Measurements from ENCODE around the gene UHMK1.
A peak's percentile ranks its signal among the peaks of the same experiment; 100 is the strongest.
"Not testable (repeated sequence)": the region's sequence is repeated elsewhere in the genome, so short reads cannot be mapped to it uniquely, and the experiment has no call there.

UHMK1 gene

DNA sequence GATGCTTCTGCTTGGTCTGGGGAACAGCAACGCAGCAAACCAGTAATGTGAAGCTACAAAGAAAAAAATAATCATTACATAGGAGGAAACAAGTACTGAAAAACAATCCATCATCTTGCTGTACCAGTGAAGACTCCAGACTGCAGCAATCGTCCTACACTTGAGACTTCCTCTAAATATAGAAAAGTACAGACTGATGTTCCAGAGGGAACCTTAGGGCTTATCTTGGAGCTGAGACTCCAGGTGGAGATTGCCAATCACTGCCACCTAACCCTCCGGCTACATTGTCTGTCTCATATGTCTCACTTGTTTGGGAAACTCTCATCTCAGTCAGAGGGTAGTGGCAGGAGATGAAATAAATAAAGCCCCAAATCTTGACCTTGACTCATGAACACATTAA lies 9.4 kb upstream of the UHMK1 start:
- no peaks in the 10 kb centered on the region for H3K36me3 Mint-ChIP-seq (ENCODE audit: low read depth)
- H3K27me3 Mint-ChIP-seq (ENCODE audit: low read depth): peaks cover 29% of the 10 kb centered on the region
- no peak overlapping the region for H3K4me3 Mint-ChIP-seq
- H3K4me1 Mint-ChIP-seq (ENCODE audit: low read depth): no peaks in the 10 kb centered on the region
- no peaks in the 10 kb centered on the region for H3K9me3 Mint-ChIP-seq
- H3K27ac Mint-ChIP-seq: no peak overlapping the region

DNA sequence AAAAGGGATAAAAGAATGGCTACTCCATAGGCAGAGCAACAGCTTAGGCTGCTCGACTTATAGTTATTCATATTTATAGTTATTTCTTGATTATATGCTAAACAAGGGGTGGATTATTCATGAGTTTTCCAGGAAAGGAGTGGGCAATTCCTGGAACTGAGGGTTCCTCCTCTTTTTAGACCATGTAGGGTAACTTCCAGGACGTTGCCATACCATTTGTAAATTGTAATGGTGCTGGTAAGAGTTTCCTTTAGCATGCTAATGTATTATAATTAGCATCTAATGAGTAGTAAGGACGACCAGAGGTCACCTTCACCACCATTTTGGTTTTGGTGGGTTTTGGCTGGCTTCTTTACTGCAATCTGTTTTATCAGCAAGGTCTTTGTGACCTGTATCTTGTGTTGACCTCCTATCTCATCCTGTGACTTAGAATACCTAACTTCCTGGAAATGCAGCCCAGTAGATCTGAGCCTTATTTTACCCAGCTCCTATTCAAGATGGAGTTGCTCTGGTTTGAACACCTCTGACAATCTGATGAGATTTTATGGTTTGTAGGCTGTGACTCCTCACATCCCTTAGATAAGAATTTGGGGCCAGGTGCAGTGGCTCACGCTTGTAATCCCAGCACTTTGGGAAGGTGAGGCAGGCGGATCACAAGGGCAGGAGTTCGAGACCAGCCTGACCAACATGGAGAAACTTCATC lies 1.9 kb upstream of the UHMK1 start:
- not testable (repeated sequence) for H3K27me3 Mint-ChIP-seq (ENCODE audit: low read depth); H3K36me3 Mint-ChIP-seq (ENCODE audit: low read depth); H3K9me3 Mint-ChIP-seq; H3K27ac Mint-ChIP-seq; H3K4me3 Mint-ChIP-seq
- H3K4me1 Mint-ChIP-seq (ENCODE audit: low read depth): peaks cover 26% of the 10 kb centered on the region

DNA sequence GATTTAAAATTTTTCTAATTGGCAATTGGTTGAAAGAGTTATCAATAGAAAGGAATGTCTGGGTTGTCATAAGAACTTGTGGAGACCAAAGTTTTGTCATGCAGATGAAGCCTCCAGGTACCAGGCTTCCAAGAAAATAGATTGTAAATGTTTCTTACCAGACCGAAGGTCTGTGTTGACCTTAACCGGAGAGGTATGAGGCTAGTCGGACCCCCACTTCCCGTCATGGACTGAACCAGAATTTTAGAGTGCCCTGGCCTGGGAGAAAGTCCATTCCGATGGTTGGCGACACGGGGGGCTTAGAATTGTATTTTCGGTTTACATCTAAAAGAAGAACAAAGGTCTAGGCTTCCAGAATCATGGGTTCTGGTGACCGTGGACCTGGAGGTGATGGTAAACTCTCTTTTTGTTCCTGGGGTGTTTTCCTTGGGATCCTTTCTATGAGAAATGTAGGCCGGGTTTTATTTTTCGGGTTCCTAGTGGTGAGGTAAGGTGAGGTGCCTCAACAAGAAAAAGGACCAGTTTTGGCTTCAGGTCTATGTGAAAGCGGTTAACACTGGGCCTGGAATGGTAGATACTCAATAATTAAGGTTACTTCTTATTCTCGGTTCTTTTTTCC lies 405 bp upstream of the UHMK1 start:
- Mint-ChIP-seq H3K9me3 (no peaks in the 10 kb centered on the region), H3K27me3 (ENCODE audit: low read depth) (peaks cover 4% of the 10 kb centered on the region), H3K4me3 (peak overlapping the region; percentile 97), H3K36me3 (ENCODE audit: low read depth) (peaks cover 13% of the 10 kb centered on the region), H3K4me1 (ENCODE audit: low read depth) (peaks cover 32% of the 10 kb centered on the region), H3K27ac (peak overlapping the region; percentile 95)

DNA sequence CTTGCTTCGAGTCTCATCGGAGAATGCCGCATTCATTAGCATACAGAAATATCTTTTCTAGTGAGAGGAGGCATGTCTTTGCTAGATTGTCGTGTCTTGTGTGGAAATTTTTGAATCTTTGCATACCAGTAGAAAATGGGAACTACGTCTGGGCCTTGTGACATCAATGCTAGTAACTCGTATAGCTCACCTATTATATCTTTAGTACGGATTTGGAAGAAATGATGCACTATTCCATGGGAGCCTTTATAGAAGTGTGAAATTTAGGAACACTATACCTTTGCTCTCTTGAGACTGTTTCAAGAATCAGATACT lies 835 bp downstream of the UHMK1 start:
- peak overlapping the region; percentile 97 for H3K4me3 Mint-ChIP-seq

DNA sequence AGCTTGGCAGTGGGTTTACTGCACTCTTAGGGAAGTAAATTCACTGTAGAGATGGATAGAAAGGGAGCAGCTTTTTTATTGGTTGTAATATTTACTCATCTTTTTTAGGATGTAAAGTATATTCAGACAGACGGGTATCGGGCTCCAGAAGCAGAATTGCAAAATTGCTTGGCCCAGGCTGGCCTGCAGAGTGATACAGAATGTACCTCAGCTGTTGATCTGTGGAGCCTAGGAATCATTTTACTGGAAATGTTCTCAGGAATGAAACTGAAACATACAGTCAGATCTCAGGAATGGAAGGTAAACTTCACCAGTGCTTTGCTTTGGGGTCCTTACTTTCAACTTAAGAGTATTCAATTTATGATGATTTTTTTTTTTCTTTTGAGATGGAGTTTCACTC lies 3.2 kb downstream of the UHMK1 start:
- Mint-ChIP-seq H3K4me1 (ENCODE audit: low read depth) (peaks cover 35% of the 10 kb centered on the region), H3K9me3 (no peaks in the 10 kb centered on the region), H3K4me3 (no peak overlapping the region), H3K27me3 (ENCODE audit: low read depth) (no peaks in the 10 kb centered on the region), H3K36me3 (ENCODE audit: low read depth) (peaks cover 22% of the 10 kb centered on the region), H3K27ac (no peak overlapping the region)

More for the DNA sequence above, 835 bp downstream of the UHMK1 start:
- Mint-ChIP-seq H3K27me3 (ENCODE audit: low read depth) (no peaks in the 10 kb centered on the region), H3K27ac (peak overlapping the region; percentile 95), H3K9me3 (no peaks in the 10 kb centered on the region), H3K4me1 (ENCODE audit: low read depth) (peaks cover 35% of the 10 kb centered on the region), H3K36me3 (ENCODE audit: low read depth) (peaks cover 20% of the 10 kb centered on the region)

DNA sequence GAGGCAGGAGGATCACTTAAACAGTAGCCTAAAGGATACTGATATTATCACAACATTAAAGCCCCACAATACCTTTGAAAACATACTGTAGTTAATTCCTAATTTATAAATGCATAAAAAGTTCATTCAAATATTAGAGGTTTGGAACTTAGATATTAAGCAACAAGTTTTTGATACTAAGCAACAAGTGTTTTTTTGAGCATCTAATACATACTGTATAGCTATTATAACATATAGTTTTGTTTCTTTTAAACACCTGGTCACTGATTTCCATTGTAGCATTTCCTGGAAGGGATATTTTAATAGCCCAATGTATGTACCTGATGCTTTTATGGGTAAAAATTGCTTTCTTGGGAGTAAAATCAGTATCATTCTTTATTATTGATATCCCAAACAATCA lies 4.5 kb downstream of the UHMK1 start:
- H3K4me1 Mint-ChIP-seq (ENCODE audit: low read depth): peaks cover 31% of the 10 kb centered on the region
- H3K36me3 Mint-ChIP-seq (ENCODE audit: low read depth): peaks cover 22% of the 10 kb centered on the region
- no peaks in the 10 kb centered on the region for H3K9me3 Mint-ChIP-seq
- H3K4me3 Mint-ChIP-seq: no peak overlapping the region
- no peak overlapping the region for H3K27ac Mint-ChIP-seq
- H3K27me3 Mint-ChIP-seq (ENCODE audit: low read depth): no peaks in the 10 kb centered on the region

DNA sequence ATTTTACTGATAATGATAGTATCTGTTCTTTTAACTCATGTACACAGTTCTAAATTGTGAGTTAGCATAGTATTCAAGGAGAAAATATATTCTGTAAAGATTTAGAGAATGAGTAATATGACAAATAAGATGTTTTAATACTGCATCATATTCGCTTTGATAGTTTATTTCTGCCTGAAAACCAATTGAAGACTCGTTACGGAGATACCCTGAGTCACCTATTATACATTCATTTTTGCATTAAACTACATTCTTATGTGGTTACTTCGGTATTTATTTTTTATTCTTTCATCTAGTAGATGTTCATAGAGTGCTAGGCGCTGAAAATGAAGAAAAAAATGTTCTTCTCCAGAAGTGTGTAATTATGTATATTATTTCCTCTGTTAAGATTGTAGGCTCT lies 5.3 kb downstream of the UHMK1 start:
- H3K4me3 Mint-ChIP-seq: no peak overlapping the region
- peaks cover 25% of the 10 kb centered on the region for H3K36me3 Mint-ChIP-seq (ENCODE audit: low read depth)
- no peak overlapping the region for H3K27ac Mint-ChIP-seq
- H3K9me3 Mint-ChIP-seq: no peaks in the 10 kb centered on the region
- no peaks in the 10 kb centered on the region for H3K27me3 Mint-ChIP-seq (ENCODE audit: low read depth)
- peaks cover 29% of the 10 kb centered on the region for H3K4me1 Mint-ChIP-seq (ENCODE audit: low read depth)

DNA sequence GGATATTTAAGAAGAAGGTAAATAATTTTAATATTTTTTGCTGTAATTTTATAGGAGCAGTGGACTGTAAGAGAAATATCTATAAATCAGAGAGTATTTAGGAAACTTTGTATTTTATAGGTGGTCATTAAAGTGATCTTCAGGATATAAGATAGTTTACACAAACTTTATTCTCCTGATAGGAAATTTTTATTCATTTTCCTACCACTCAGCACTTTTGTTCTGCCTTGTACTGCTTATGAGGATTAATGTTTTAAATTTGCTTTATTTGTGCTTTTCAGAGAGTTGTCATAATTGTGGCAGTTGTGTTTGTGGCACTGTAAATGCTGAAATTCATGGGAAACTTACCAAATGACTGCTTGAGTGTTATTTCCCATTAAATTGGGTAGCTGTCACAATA lies 29.7 kb downstream of the UHMK1 start:
- no peaks in the 10 kb centered on the region for H3K4me1 Mint-ChIP-seq (ENCODE audit: low read depth)

DNA sequence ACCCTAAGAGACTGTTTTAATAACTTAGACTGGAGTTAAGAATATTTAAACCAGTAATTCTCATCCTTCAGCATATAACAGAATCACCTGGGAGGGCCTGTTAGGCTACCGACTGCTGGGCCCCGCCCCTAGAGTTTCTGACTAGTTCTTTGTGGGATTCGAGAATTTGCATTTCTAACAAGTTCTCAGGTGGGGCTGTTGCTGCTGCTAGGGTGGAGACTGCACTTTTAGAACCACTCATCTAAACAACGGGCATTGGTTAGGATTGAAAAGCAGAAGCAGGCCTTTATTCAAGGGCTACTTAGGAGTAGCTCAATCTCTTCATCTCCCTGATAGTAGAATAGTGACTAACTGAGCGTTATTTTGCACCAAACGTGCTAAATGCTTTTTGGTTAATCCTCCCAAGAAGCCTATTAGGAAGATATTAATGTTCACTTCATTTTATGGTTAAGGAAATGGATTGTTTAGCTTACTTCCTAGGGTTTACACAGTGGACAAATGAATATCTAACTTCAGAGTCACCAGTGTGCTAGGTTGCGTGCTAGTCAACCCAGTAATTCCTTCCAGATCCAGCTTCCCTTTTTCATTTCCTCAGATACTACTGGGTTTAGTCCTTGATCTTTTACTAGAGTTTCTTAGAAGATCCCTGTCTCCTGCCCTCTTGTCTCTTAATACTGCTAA lies 32.8 kb downstream of the UHMK1 start:
- H3K4me3 Mint-ChIP-seq: no peak overlapping the region
- H3K36me3 Mint-ChIP-seq (ENCODE audit: low read depth): peaks cover 21% of the 10 kb centered on the region
- no peaks in the 10 kb centered on the region for H3K9me3 Mint-ChIP-seq
- no peaks in the 10 kb centered on the region for H3K27me3 Mint-ChIP-seq (ENCODE audit: low read depth)
- H3K4me1 Mint-ChIP-seq (ENCODE audit: low read depth): no peaks in the 10 kb centered on the region
- no peak overlapping the region for H3K27ac Mint-ChIP-seq

More for the DNA sequence above, 29.7 kb downstream of the UHMK1 start:
- Mint-ChIP-seq H3K27me3 (ENCODE audit: low read depth) (no peaks in the 10 kb centered on the region), H3K4me3 (no peak overlapping the region), H3K9me3 (no peaks in the 10 kb centered on the region), H3K36me3 (ENCODE audit: low read depth) (peaks cover 36% of the 10 kb centered on the region), H3K27ac (no peak overlapping the region)

DNA sequence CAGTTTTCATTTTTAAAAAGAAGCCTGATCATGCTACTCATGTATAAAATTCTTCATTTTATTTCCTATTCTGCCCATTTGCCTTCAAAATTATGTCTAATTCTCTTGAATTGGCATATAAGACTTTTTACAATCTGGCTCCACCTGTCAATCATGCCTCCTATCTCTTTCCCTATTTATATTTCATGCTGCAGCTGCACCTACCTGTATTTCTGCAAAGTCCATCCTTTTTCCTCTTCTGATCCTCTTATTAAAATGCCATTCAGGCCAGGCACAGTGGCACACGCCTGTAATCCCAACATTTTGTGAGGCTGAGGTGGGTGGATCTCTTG lies 33.3 kb downstream of the UHMK1 start:
- H3K27ac Mint-ChIP-seq: no peak overlapping the region
- peaks cover 19% of the 10 kb centered on the region for H3K36me3 Mint-ChIP-seq (ENCODE audit: low read depth)
- H3K4me3 Mint-ChIP-seq: no peak overlapping the region

DNA sequence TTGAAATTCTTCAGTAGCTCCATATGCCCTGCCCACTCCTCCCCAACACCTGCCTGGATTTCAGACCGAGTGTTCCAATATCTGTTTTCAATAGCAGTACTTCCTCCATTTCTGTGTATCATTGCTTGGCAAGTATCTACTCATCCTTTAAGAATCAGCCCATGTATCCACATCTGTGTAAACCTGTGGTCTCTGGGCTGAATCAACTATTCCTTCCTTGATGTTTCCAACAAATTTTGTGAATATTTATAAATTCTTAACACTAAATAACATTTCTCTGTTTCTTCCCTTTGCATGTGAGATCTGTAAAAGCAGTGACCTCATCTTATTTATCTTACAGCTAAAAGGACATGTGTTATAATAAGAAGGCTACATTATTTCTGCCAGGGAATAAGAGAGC lies 37.9 kb downstream of the UHMK1 start:
- no peaks in the 10 kb centered on the region for H3K9me3 Mint-ChIP-seq
- no peak overlapping the region for H3K27ac Mint-ChIP-seq
- no peak overlapping the region for H3K4me3 Mint-ChIP-seq
- H3K36me3 Mint-ChIP-seq (ENCODE audit: low read depth): peaks cover 7% of the 10 kb centered on the region
- peaks cover 4% of the 10 kb centered on the region for H3K4me1 Mint-ChIP-seq (ENCODE audit: low read depth)
- no peaks in the 10 kb centered on the region for H3K27me3 Mint-ChIP-seq (ENCODE audit: low read depth)

More for the DNA sequence above, 33.3 kb downstream of the UHMK1 start:
- Mint-ChIP-seq H3K4me1 (ENCODE audit: low read depth) (no peaks in the 10 kb centered on the region), H3K9me3 (no peaks in the 10 kb centered on the region), H3K27me3 (ENCODE audit: low read depth) (no peaks in the 10 kb centered on the region)

DNA sequence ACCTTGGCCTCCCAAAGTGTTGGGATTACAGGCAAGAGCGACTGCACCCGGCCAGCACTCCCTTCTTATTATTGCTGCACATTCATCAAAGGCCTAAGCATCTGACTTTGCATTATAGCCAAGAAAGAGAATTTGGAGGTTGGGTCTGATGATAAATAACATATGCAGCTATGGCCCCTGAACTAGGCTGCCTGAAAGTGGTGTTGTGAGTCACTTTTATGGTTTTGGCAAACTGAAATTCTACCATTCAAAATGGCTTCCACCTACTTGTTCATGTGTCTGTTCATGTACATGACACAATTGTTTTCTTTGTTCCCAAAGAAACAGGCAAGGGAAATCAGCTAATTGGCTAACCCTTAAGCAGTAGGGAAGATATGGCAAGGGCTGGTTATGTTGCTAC lies 38.9 kb downstream of the UHMK1 start:
- H3K27ac Mint-ChIP-seq: no peak overlapping the region
- H3K36me3 Mint-ChIP-seq (ENCODE audit: low read depth): peaks cover 3% of the 10 kb centered on the region
- no peak overlapping the region for H3K4me3 Mint-ChIP-seq
- H3K27me3 Mint-ChIP-seq (ENCODE audit: low read depth): no peaks in the 10 kb centered on the region
- H3K4me1 Mint-ChIP-seq (ENCODE audit: low read depth): peaks cover 4% of the 10 kb centered on the region
- H3K9me3 Mint-ChIP-seq: no peaks in the 10 kb centered on the region

DNA sequence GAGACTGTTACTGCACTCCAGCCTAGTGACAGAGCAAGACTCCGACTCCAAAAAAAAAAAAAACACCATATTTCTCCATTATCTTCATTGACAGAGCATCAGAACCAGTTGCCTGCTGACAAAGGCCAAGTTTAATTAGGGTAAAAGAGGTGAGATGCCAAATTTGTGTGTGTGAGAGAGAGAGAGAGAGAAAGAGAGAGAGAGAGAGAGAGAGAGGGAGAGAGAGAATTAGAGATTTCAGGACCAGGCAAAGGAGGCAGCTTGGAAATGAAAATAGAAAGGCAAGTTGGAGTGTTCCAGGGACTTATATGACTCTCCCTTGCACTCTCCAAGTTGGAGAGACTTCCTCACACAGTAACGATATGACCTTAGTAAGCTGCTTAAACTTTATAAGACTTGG lies 39.6 kb downstream of the UHMK1 start:
- Mint-ChIP-seq H3K4me1 (ENCODE audit: low read depth) (peaks cover 4% of the 10 kb centered on the region), H3K27ac (no peak overlapping the region), H3K9me3 (no peaks in the 10 kb centered on the region), H3K4me3 (no peak overlapping the region), H3K36me3 (ENCODE audit: low read depth) (no peaks in the 10 kb centered on the region), H3K27me3 (ENCODE audit: low read depth) (no peaks in the 10 kb centered on the region)

DNA sequence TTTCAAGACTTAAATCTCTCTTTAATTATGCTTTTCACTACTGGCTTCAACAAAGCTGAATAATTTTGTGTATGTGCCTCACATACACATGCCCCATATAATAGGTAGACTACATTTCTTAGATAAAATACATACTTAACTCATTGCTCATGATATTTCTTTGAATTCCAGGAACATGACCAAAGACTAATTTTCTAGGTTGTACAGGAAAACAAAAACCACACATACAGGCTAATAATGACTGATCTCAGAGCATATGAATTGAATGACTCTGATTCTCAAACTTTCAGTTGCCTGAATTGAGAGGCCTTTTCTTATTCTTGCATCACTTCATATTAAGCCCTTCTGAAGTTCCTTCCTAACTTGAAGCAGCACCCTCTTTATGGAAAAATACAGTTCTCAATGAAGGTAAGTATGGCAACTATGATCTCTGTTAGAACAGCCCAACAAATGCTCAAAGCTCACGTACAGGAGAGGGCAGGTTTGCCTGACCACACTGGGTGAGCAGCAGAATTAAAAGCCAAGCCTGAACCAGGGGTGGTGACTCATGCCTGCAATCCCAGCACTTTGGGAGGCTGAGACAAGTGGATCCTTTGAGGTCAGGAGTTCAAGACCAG lies 41.3 kb downstream of the UHMK1 start:
- H3K9me3 Mint-ChIP-seq: no peaks in the 10 kb centered on the region
- H3K27ac Mint-ChIP-seq: no peak overlapping the region
- H3K27me3 Mint-ChIP-seq (ENCODE audit: low read depth): no peaks in the 10 kb centered on the region
- H3K36me3 Mint-ChIP-seq (ENCODE audit: low read depth): peaks cover 2% of the 10 kb centered on the region
- H3K4me3 Mint-ChIP-seq: no peak overlapping the region
- H3K4me1 Mint-ChIP-seq (ENCODE audit: low read depth): peaks cover 4% of the 10 kb centered on the region

DNA sequence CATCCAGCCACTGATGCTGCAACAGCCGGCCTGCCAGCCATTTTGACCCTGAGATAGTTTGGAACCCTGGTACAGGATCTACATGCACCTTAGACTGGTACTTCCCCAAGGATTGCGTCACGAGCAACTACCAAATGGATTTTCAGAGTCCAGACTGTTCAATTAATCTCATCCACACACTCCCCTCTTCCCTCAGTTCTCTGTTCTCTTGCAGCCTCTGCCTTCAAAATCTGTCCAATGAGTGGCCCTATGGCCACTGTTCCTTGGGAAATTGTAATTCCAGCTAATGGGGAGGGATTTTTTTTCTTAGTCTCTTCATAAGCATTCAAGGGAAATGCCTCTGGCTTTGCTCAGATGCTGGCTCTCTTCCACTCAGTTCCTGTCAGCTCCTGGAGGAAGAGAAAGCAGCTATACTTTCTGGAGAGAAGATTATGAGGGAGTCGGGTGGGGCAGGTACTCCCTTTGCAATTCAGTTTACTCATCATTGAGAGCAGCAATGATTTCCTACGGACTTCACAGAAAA lies 44.1 kb downstream of the UHMK1 start:
- Mint-ChIP-seq H3K27ac (no peak overlapping the region), H3K27me3 (ENCODE audit: low read depth) (no peaks in the 10 kb centered on the region), H3K36me3 (ENCODE audit: low read depth) (peaks cover 2% of the 10 kb centered on the region), H3K4me1 (ENCODE audit: low read depth) (peaks cover 4% of the 10 kb centered on the region), H3K9me3 (peaks cover 3% of the 10 kb centered on the region), H3K4me3 (no peak overlapping the region)

All from T-helper 1 cell treated with Interleukin-12 subunit alpha and Interleukin-12 subunit beta and Interleukin-4 antibody, amounts not matched to agents 30 μg/mL and 1 μg/mL, for 36 hours (primary cell).